Adrenal gland (tissue), 12 donors: ENCODE data around the gene CLDN10. TPM values are rescaled to one million over a fixed set of nuclear protein-coding genes. Genes with fewer than 3 reads are reported as not detected.
A peak's percentile ranks its signal among the peaks of the same experiment; 100 is the strongest.

ENCODE experiments used
- DNase-seq, 7 donors: peaks; one replicate each; pipeline ENCODE4 v3.0.0-alpha.2; 2019 to 2020
- H3K27ac ChIP-seq, 5 donors: fragments of 200-600 bp; sonication (generic) in 4 of 5; 1 replicate in 3 of 5; 2 replicates in 2 of 5; pipeline versions ENCODE4 v1.5.1 to v1.8.0; 2016 to 2020; ENCODE audit warnings: mild to moderate bottlenecking in 1 of 5
- H3K27me3 ChIP-seq: fragments of 200-600 bp; 2 replicates; pipeline ENCODE4 v1.8.0; 2021
- H3K36me3 ChIP-seq, 2 donors: fragments of 200-600 bp; replicated peaks in 1 of 2; 1 replicate in 1 of 2; 2 replicates in 1 of 2; pipeline versions ENCODE4 v1.5.1 to v1.8.0; 2018 to 2022
- H3K4me1 ChIP-seq, 2 donors: fragments of 200-600 bp; replicated peaks in 1 of 2; 1 replicate in 1 of 2; 2 replicates in 1 of 2; pipeline versions ENCODE4 v1.5.1 to v1.8.0; 2018 to 2021
- H3K4me3 ChIP-seq, 4 donors: fragments of 200-600 bp; sonication (generic) in 3 of 4; one replicate each; pipeline ENCODE4 v1.5.1; 2016 to 2018
- H3K9me3 ChIP-seq, 3 donors: fragments of 200-600 bp; sonication (generic) in 1 of 3; replicated peaks in 1 of 3; 1 replicate in 2 of 3; 2 replicates in 1 of 3; pipeline versions ENCODE4 v1.5.1 to v1.8.0; 2016 to 2021
- POLR2A ChIP-seq, 2 donors: fragments of 450-650 bp; IDR thresholded peaks; one replicate each; pipeline ENCODE4 v1.6.1; 2017; ENCODE audit warnings: antibody characterized with exemption in 2 of 2, mild to moderate bottlenecking in 2 of 2, moderate library complexity in 1 of 2
- WGBS, 4 donors: extraction: QIAGEN DNeasy Blood & Tissue Kit in 2 of 4; methylation state at CpG; one replicate each; pipeline versions ENCODE4 v1.1.5 to v1.1.7; 2013 to 2017; 5-methylcytosine and 5-hydroxymethylcytosine counted together
- intact Hi-C, 2 donors: fragments of 100-400 bp; cut with DNase I; formaldehyde crosslinking; loops; one replicate each; pipeline versions ENCODE4 v1.14.1 to v1.15.0; 2022 to 2023
- polyA plus RNA-seq, 3 donors: library from polyadenylated mRNA; stranded (reverse); fragments of 200-250 nt in 2 of 3; fragments of 350-450 nt in 1 of 3; fragmentation: Illumina TruSeq in 1 of 3; extraction: RNeasy Lipid Tissue Mini Kit (QIAGEN cat#74804) in 1 of 3; gene quantifications; one replicate each; pipeline ENCODE4 v1.2.3, GENCODE V29; 2013 to 2014
- total RNA-seq, 9 donors: library from RNA; depleted of rRNA in 4 of 9; stranded (reverse); fragments of >200 nt in 4 of 9; fragments of 120-200 nt in 1 of 9; fragmentation: NEBNext Ultra II Directional in 1 of 9; extraction: Animal tissue kit (Norgen Biotek cat#: 25700) in 1 of 9; gene quantifications; one replicate each; pipeline versions ENCODE4 v1.1.0 to v1.2.4, GENCODE V29; 2013 to 2023
- TF ChIP-seq, protein P1 (sequence below), 6 experiments: fragments of 450-650 bp in 4 of 6; fragments of 200-600 bp in 2 of 6; sonication (generic) in 1 of 6; IDR thresholded peaks; 1 replicate in 5 of 6; 2 replicates in 1 of 6; pipeline versions ENCODE4 v1.5.1 to v1.8.0; 2016 to 2021; ENCODE audit warnings: antibody characterized with exemption in 6 of 6, mild to moderate bottlenecking in 2 of 6, moderate library complexity in 1 of 6
- donor health status: healthy with polysubstance abuse.
- donor health status: Bipolar disorder and iron deficiency.
- donor health status: DM: yes; HTN: yes; CAD: no.
- donor health status: DM: no; HTN: no; CAD: no.
- donor health status: DM: no; HTN: no; CAD: no.
- donor health status: DM: yes; HTN: yes; CAD: no.

CLDN10 gene
- total and polyA plus RNA-seq, 12 donors = 0.23 to 0.54 (median 0.28) TPM; not detected in 9

DNA sequence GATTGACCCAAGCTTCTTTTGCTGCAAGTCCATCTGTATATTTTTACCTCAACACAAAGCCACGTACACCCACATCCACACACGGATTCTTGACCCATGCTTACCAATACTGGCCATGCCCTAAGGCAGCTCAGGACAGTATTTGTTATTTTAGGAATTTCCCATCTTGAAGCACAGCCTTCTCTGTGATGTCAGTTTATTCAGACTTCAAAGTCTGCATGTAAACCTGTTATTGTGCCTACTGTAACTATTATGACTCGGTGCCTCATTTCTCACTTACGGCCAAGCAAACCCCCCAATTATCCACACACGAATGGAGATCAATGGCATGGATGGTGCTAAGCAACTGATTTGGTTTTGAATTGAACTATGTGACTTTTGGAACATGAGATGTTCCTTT is 17.5 kb downstream of the CLDN10 start:
- no peaks in the 10 kb centered on the region for H3K27me3 ChIP-seq
- no peak overlapping the region for H3K27ac ChIP-seq
- DNase-seq = no peak
- no peaks in the 10 kb centered on the region for H3K4me1 ChIP-seq
- H3K36me3 ChIP-seq = no peaks in the 10 kb centered on the region
- intact Hi-C loops = no loop called here
- no peaks in the 10 kb centered on the region for H3K9me3 ChIP-seq
- H3K4me3 ChIP-seq = no peak overlapping the region
- WGBS, 4 donors = 76 to 87% (median 85%) methylated on average over 5 of the region's 5 CpGs
- TF ChIP-seq, protein P1, sequence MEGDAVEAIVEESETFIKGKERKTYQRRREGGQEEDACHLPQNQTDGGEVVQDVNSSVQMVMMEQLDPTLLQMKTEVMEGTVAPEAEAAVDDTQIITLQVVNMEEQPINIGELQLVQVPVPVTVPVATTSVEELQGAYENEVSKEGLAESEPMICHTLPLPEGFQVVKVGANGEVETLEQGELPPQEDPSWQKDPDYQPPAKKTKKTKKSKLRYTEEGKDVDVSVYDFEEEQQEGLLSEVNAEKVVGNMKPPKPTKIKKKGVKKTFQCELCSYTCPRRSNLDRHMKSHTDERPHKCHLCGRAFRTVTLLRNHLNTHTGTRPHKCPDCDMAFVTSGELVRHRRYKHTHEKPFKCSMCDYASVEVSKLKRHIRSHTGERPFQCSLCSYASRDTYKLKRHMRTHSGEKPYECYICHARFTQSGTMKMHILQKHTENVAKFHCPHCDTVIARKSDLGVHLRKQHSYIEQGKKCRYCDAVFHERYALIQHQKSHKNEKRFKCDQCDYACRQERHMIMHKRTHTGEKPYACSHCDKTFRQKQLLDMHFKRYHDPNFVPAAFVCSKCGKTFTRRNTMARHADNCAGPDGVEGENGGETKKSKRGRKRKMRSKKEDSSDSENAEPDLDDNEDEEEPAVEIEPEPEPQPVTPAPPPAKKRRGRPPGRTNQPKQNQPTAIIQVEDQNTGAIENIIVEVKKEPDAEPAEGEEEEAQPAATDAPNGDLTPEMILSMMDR (IDR thresholded peaks at IDR 0.05) = no peak
- TF ChIP-seq POLR2A (IDR thresholded peaks at IDR 0.05) = no peak

- no peak overlapping the region for H3K4me3 ChIP-seq
- no peaks in the 10 kb centered on the region for H3K4me1 ChIP-seq
- no peak overlapping the region for H3K27ac ChIP-seq
- H3K36me3 ChIP-seq = no peaks in the 10 kb centered on the region
- 54 to 66% (median 60%) methylated on average over 6 of the region's 6 CpGs for WGBS, 4 donors
- TF ChIP-seq, protein P1 (IDR thresholded peaks at IDR 0.05) = no peak
- TF ChIP-seq POLR2A (IDR thresholded peaks at IDR 0.05) = no peak
- no peaks in the 10 kb centered on the region for H3K9me3 ChIP-seq
- intact Hi-C loops = no loop called here
- DNase-seq = no peak
- no peaks in the 10 kb centered on the region for H3K27me3 ChIP-seq
Observed at GRCh38 chr13:95571941-95572340, 19.4 kb downstream of the CLDN10 start.

DNA sequence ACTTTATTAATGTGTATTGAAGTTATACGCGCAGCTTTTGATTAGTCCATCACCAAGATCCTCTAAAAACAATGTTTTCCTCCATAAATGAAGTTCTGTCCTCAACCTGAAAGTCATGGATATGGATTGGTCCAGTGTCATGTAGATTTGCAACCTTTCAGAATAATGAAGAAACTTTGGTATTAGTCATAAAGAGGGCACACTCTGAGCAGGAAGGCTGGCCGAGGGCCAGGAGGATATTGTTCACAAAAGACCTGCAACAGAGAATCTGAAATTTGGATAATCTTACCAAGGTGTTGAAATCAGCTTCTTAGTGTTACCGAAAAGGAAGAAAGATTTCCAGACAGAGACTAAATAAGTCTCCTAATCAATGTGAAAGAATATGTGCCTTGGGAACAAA is 20.7 kb downstream of the CLDN10 start:
- Histone ChIP-seq H3K4me1 (no peaks in the 10 kb centered on the region), H3K9me3 (no peaks in the 10 kb centered on the region), H3K27me3 (no peaks in the 10 kb centered on the region), H3K36me3 (no peaks in the 10 kb centered on the region), H3K4me3 (no peak overlapping the region), H3K27ac (no peak overlapping the region)
- peak in 3 of 7 donors; percentile 25 to 44 (median 26) for DNase-seq
- TF ChIP-seq, protein P1 (IDR thresholded peaks at IDR 0.05) = no peak
- no peak for TF ChIP-seq POLR2A (IDR thresholded peaks at IDR 0.05)
- WGBS, 4 donors = 74 to 88% (median 83%) methylated on average over 4 of the region's 4 CpGs
- intact Hi-C loops = no loop called here

GRCh38 chr13:95579303-95579702 is 26.8 kb downstream of the CLDN10 start:
- Histone ChIP-seq H3K4me1 (no peaks in the 10 kb centered on the region), H3K9me3 (no peaks in the 10 kb centered on the region), H3K36me3 (no peaks in the 10 kb centered on the region), H3K27me3 (no peaks in the 10 kb centered on the region), H3K27ac (no peak overlapping the region), H3K4me3 (no peak overlapping the region)
- no peak for DNase-seq
- TF ChIP-seq POLR2A (IDR thresholded peaks at IDR 0.05) = no peak
- TF ChIP-seq, protein P1 (IDR thresholded peaks at IDR 0.05) = no peak
- 78 to 91% (median 85%) methylated on average over 3 of the region's 3 CpGs for WGBS, 4 donors
- intact Hi-C loops = no loop called here
